Dendritic cell treated with granulocyte-macrophage colony-stimulating factor and Interleukin-4, amounts not matched to agents 40 ng/mL and 50 ng/mL, for 4 days (primary cell): Measurements from ENCODE around the gene PRKRIP1.
"Not testable (repeated sequence)": the region's sequence is repeated elsewhere in the genome, so short reads cannot be mapped to it uniquely, and the experiment has no call there.

Source experiments
- H3K27ac Mint-ChIP-seq: one replicate; pipeline ENCODE4 v1.8.0; 2022; ENCODE audit warnings: mild to moderate bottlenecking, mixed read lengths
- H3K27me3 Mint-ChIP-seq: one replicate; pipeline ENCODE4 v1.8.0; 2022; ENCODE audit warnings: mild to moderate bottlenecking, mixed read lengths
- H3K36me3 Mint-ChIP-seq: one replicate; pipeline ENCODE4 v1.8.0; 2022; ENCODE audit warnings: low read depth, mixed read lengths
- H3K4me1 Mint-ChIP-seq: one replicate; pipeline ENCODE4 v1.8.0; 2022; ENCODE audit warnings: low read depth, mixed read lengths
- H3K4me3 Mint-ChIP-seq: one replicate; pipeline ENCODE4 v1.8.0; 2022; ENCODE audit warnings: mild to moderate bottlenecking, moderate library complexity, mixed read lengths
- H3K9me3 Mint-ChIP-seq: one replicate; pipeline ENCODE4 v1.8.0; 2022; ENCODE audit warnings: mixed read lengths
- intact Hi-C: fragments of 100-400 bp; cut with micrococcal nuclease; formaldehyde crosslinking; loops from one replicate; pipeline ENCODE4 v1.15.0; 2022

The PRKRIP1 gene

GRCh38 chr7:102390697-102391484, 5.3 kb upstream of the PRKRIP1 start:
- Mint-ChIP-seq H3K4me3 (no peak overlapping the region), H3K27me3 (no peaks in the 10 kb centered on the region), H3K36me3 (peaks cover 59% of the 10 kb centered on the region), H3K9me3 (no peaks in the 10 kb centered on the region), H3K27ac (no peak overlapping the region), H3K4me1 (peaks cover 6% of the 10 kb centered on the region)
- intact Hi-C loops = loop anchor here (1.0 kb wide), 1 partner anchor 112 kb away; no protein-coding TSS in a partner anchor

GRCh38 chr7:102392330-102392729, 3.8 kb upstream of the PRKRIP1 start:
- intact Hi-C loops = no loop called here
- peaks cover 57% of the 10 kb centered on the region for H3K36me3 Mint-ChIP-seq
- peaks cover 14% of the 10 kb centered on the region for H3K4me1 Mint-ChIP-seq
- no peak overlapping the region for H3K27ac Mint-ChIP-seq
- H3K9me3 Mint-ChIP-seq = no peaks in the 10 kb centered on the region
- H3K27me3 Mint-ChIP-seq = no peaks in the 10 kb centered on the region
- no peak overlapping the region for H3K4me3 Mint-ChIP-seq

- H3K9me3 Mint-ChIP-seq = no peaks in the 10 kb centered on the region
- peaks cover 18% of the 10 kb centered on the region for H3K4me1 Mint-ChIP-seq
- intact Hi-C loops = no loop called here
- H3K36me3 Mint-ChIP-seq = peaks cover 58% of the 10 kb centered on the region
- no peaks in the 10 kb centered on the region for H3K27me3 Mint-ChIP-seq
- H3K27ac Mint-ChIP-seq = no peak overlapping the region
- H3K4me3 Mint-ChIP-seq = no peak overlapping the region
Observed at GRCh38 chr7:102393467-102393866, 2.7 kb upstream of the PRKRIP1 start.

- Mint-ChIP-seq H3K4me1 (peaks cover 18% of the 10 kb centered on the region), H3K27ac (peak overlapping the region; percentile 93), H3K4me3 (peak overlapping the region; percentile 86), H3K36me3 (peaks cover 69% of the 10 kb centered on the region), H3K27me3 (no peaks in the 10 kb centered on the region), H3K9me3 (no peaks in the 10 kb centered on the region)
- intact Hi-C loops = no loop called here
Observed at GRCh38 chr7:102395592-102395872, 631 bp upstream of the PRKRIP1 start.

GRCh38 chr7:102396710-102397019, 502 bp downstream of the PRKRIP1 start:
- Mint-ChIP-seq H3K4me1 (peaks cover 18% of the 10 kb centered on the region), H3K27me3 (no peaks in the 10 kb centered on the region), H3K36me3 (peaks cover 79% of the 10 kb centered on the region), H3K9me3 (no peaks in the 10 kb centered on the region), H3K27ac (peak overlapping the region; percentile 93), H3K4me3 (peak overlapping the region; percentile 86)
- intact Hi-C loops = no loop called here

GRCh38 chr7:102398543-102398942, 2.4 kb downstream of the PRKRIP1 start:
- no peak overlapping the region for H3K4me3 Mint-ChIP-seq
- intact Hi-C loops = no loop called here
- no peaks in the 10 kb centered on the region for H3K27me3 Mint-ChIP-seq
- H3K27ac Mint-ChIP-seq = no peak overlapping the region
- peaks cover 79% of the 10 kb centered on the region for H3K36me3 Mint-ChIP-seq
- peaks cover 18% of the 10 kb centered on the region for H3K4me1 Mint-ChIP-seq
- no peaks in the 10 kb centered on the region for H3K9me3 Mint-ChIP-seq

GRCh38 chr7:102400360-102400759, 4.2 kb downstream of the PRKRIP1 start:
- no peak overlapping the region for H3K4me3 Mint-ChIP-seq
- H3K27me3 Mint-ChIP-seq = no peaks in the 10 kb centered on the region
- intact Hi-C loops = no loop called here
- peaks cover 88% of the 10 kb centered on the region for H3K36me3 Mint-ChIP-seq
- H3K9me3 Mint-ChIP-seq = no peaks in the 10 kb centered on the region
- peaks cover 18% of the 10 kb centered on the region for H3K4me1 Mint-ChIP-seq
- H3K27ac Mint-ChIP-seq = no peak overlapping the region

- no peak overlapping the region for H3K4me3 Mint-ChIP-seq
- no peaks in the 10 kb centered on the region for H3K9me3 Mint-ChIP-seq
- H3K27ac Mint-ChIP-seq = no peak overlapping the region
- intact Hi-C loops = no loop called here
- peaks cover 100% of the 10 kb centered on the region for H3K36me3 Mint-ChIP-seq
- no peaks in the 10 kb centered on the region for H3K27me3 Mint-ChIP-seq
- no peaks in the 10 kb centered on the region for H3K4me1 Mint-ChIP-seq
Observed at GRCh38 chr7:102403563-102403962, 7.4 kb downstream of the PRKRIP1 start.

- Mint-ChIP-seq H3K9me3 (no peaks in the 10 kb centered on the region), H3K36me3 (peaks cover 100% of the 10 kb centered on the region), H3K4me1 (no peaks in the 10 kb centered on the region), H3K27me3 (no peaks in the 10 kb centered on the region), H3K27ac (no peak overlapping the region), H3K4me3 (no peak overlapping the region)
- intact Hi-C loops = no loop called here
Observed at GRCh38 chr7:102404005-102404861, 8.1 kb downstream of the PRKRIP1 start.

GRCh38 chr7:102404862-102405188, 8.7 kb downstream of the PRKRIP1 start:
- peaks cover 100% of the 10 kb centered on the region for H3K36me3 Mint-ChIP-seq
- H3K27ac Mint-ChIP-seq, H3K27me3 Mint-ChIP-seq, intact Hi-C loops, H3K4me3 Mint-ChIP-seq, H3K4me1 Mint-ChIP-seq, H3K9me3 Mint-ChIP-seq: not testable (repeated sequence)

GRCh38 chr7:102407910-102408309, 11.7 kb downstream of the PRKRIP1 start:
- no peak overlapping the region for H3K4me3 Mint-ChIP-seq
- H3K36me3 Mint-ChIP-seq = peaks cover 97% of the 10 kb centered on the region

GRCh38 chr7:102408530-102408929, 12.4 kb downstream of the PRKRIP1 start:
- H3K4me3 Mint-ChIP-seq, H3K27me3 Mint-ChIP-seq, H3K4me1 Mint-ChIP-seq, H3K27ac Mint-ChIP-seq, H3K9me3 Mint-ChIP-seq, intact Hi-C loops: not testable (repeated sequence)
- peaks cover 95% of the 10 kb centered on the region for H3K36me3 Mint-ChIP-seq

More at GRCh38 chr7:102407910-102408309, 11.7 kb downstream of the PRKRIP1 start:
- no peak overlapping the region for H3K27ac Mint-ChIP-seq
- intact Hi-C loops = no loop called here
- no peaks in the 10 kb centered on the region for H3K9me3 Mint-ChIP-seq
- peaks cover 7% of the 10 kb centered on the region for H3K4me1 Mint-ChIP-seq
- H3K27me3 Mint-ChIP-seq = no peaks in the 10 kb centered on the region

- Mint-ChIP-seq H3K27ac (no peak overlapping the region), H3K36me3 (peaks cover 94% of the 10 kb centered on the region), H3K9me3 (no peaks in the 10 kb centered on the region), H3K4me1 (peaks cover 7% of the 10 kb centered on the region), H3K4me3 (no peak overlapping the region), H3K27me3 (no peaks in the 10 kb centered on the region)
- intact Hi-C loops = no loop called here
Observed at GRCh38 chr7:102409340-102409739, 13.2 kb downstream of the PRKRIP1 start.

GRCh38 chr7:102410123-102410522, 14.0 kb downstream of the PRKRIP1 start:
- Mint-ChIP-seq H3K4me3 (no peak overlapping the region), H3K4me1 (peaks cover 9% of the 10 kb centered on the region), H3K27ac (no peak overlapping the region), H3K27me3 (no peaks in the 10 kb centered on the region), H3K36me3 (peaks cover 94% of the 10 kb centered on the region), H3K9me3 (no peaks in the 10 kb centered on the region)
- intact Hi-C loops = loop anchor here (5.0 kb wide), 1 partner anchor 37 kb away; no protein-coding TSS in a partner anchor
